ENCODE data around the gene CD84.

CD84 gene

GRCh38 chr1:160492617-160493016 is 86.7 kb downstream of the CD84 start:
- no peak overlapping the region for H2AFZ ChIP-seq (ENCODE audit: low read depth, low read length)
- no peaks in the 10 kb centered on the region for H3K79me2 ChIP-seq (ENCODE audit: insufficient read depth, low read length)
- no peak overlapping the region for H3K27ac ChIP-seq (ENCODE audit: low read length)
- no peak overlapping the region for H3K4me2 ChIP-seq (ENCODE audit: insufficient read depth, low read length)
- H3K27me3 ChIP-seq (ENCODE audit: insufficient read depth, low read length, poor library complexity), result no peaks in the 10 kb centered on the region
- ATAC-seq (ENCODE audit: insufficient read depth, low read depth) (no peak), DNase-seq (no peak)
- no peaks in the 10 kb centered on the region for H3K9me3 ChIP-seq (ENCODE audit: insufficient read depth, low read length, severe bottlenecking)
- H3K4me1 ChIP-seq (ENCODE audit: insufficient read depth, low read length), result no peaks in the 10 kb centered on the region
- H4K20me1 ChIP-seq (ENCODE audit: insufficient read depth, low read length), result no peaks in the 10 kb centered on the region
- TF ChIP-seq EZH2 (IDR thresholded peaks at IDR 0.05; ENCODE audit: borderline replicate concordance, low read depth, low read length, severe bottlenecking) (no peak), CTCF (IDR thresholded peaks at IDR 0.05; ENCODE audit: borderline replicate concordance, extremely low read depth, low read length, poor library complexity, severe bottlenecking) (no peak)
- H3K9ac ChIP-seq (ENCODE audit: low read depth, low read length), result no peak overlapping the region
- H3K4me3 ChIP-seq (ENCODE audit: low read depth in 1 of 2, low read length in 2 of 2), result no peak overlapping the region
- no peaks in the 10 kb centered on the region for H3K36me3 ChIP-seq (ENCODE audit: insufficient read depth, low read length)

DNA sequence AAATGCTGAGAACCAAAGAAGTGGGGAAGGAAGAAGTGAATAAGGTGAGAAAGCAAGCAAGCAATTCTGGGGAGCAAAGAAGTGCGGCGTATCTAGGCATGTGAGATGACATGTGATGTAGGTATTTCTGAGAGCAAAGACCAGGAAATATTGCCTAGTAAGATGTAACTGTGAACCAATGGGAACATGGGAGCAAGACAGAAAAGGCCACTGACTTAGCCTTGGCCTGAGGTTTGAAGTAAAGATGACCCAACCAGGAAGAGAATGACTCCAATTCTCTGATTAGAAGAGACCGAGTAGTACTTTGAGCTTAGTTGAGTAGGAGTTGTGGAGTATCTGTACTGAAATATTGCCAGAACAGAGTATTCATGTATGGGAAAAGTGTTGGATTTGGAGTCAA is 87.3 kb downstream of the CD84 start:
- no peak overlapping the region for H3K27ac ChIP-seq (ENCODE audit: low read length)
- H3K79me2 ChIP-seq (ENCODE audit: insufficient read depth, low read length), result no peaks in the 10 kb centered on the region
- no peak overlapping the region for H3K9ac ChIP-seq (ENCODE audit: low read depth, low read length)
- DNase-seq (no peak), ATAC-seq (ENCODE audit: insufficient read depth, low read depth) (no peak)
- H4K20me1 ChIP-seq (ENCODE audit: insufficient read depth, low read length), result no peaks in the 10 kb centered on the region
- no peak overlapping the region for H3K4me2 ChIP-seq (ENCODE audit: insufficient read depth, low read length)
- H3K4me1 ChIP-seq (ENCODE audit: insufficient read depth, low read length), result no peaks in the 10 kb centered on the region
- no peak overlapping the region for H2AFZ ChIP-seq (ENCODE audit: low read depth, low read length)
- TF ChIP-seq CTCF (IDR thresholded peaks at IDR 0.05; ENCODE audit: borderline replicate concordance, extremely low read depth, low read length, poor library complexity, severe bottlenecking), result no peak
- TF ChIP-seq EZH2 (IDR thresholded peaks at IDR 0.05; ENCODE audit: borderline replicate concordance, low read depth, low read length, severe bottlenecking), result no peak
- H3K4me3 ChIP-seq (ENCODE audit: low read depth in 1 of 2, low read length in 2 of 2), result no peak overlapping the region
- H3K9me3 ChIP-seq (ENCODE audit: insufficient read depth, low read length, severe bottlenecking), result no peaks in the 10 kb centered on the region
- no peaks in the 10 kb centered on the region for H3K27me3 ChIP-seq (ENCODE audit: insufficient read depth, low read length, poor library complexity)
- H3K36me3 ChIP-seq (ENCODE audit: insufficient read depth, low read length), result no peaks in the 10 kb centered on the region
